HG02943 (cell line): ENCODE results near the gene BCL11B.
"Not testable (repeated sequence)": the region's sequence is repeated elsewhere in the genome, so short reads cannot be mapped to it uniquely, and the experiment has no call there.

ENCODE experiments used
- ATAC-seq: cut with Tn5 transposase; IDR thresholded peaks from one replicate; pipeline ENCODE4 v1.9.1; 2021; ENCODE audit warnings: mild to moderate bottlenecking, low read depth, moderate library complexity; ENCODE audit not compliant: unreplicated experiment

The BCL11B gene

DNA sequence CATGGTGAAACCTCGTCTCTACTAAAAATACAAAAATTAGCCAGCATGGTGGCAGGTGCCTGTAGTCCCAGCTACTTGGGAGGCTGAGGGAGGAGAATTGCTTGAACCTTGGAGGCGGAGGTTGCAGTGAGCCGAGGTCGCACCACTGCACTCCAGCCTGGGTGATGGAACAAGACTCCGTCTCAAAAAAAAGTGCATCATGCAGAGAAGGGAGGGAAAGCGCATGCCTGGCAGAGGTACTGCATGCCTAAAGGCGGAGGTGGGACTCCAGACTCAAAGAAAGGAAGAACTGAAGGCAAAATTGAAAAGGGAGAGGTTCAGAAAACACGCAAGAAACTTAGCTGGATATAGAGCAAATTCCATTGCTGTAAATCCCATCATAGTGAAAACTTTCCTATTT, 85.7 kb downstream of the BCL11B start:
- not testable (repeated sequence) for ATAC-seq

DNA sequence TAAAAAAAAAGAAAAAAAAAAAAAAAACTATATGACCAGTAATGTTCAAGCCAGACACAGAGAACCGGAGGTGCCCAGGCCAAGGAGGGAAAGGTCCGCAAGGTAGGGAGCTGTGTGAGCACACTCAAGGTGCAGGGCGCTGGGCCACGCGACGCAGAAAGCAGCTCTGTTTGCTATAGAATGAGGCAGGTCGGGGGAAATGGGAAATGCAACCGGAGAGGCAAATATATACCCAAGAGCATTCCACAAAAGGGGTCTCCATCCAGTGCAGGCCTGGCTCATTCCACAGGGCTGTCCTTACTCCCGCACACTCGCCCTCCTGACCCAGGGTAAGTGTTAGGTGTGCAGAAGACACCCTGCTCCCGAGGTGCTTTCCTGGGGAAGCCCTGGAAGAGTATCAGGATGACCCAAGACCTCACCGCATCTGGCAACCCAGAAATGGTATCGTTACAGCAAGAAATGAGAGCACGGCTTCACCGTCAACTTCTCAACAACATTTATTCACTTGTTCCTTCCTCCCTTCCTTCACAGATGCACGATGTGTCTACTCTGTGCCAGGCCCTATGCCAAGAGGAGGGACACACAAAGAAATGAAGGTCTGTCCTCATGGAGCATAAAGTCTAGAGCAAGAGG, 86.4 kb downstream of the BCL11B start:
- ATAC-seq: no peak

GRCh38 chr14:99183716-99184115, 88.3 kb downstream of the BCL11B start:
- no peak for ATAC-seq

- ATAC-seq: no peak
Observed at GRCh38 chr14:99183311-99183710, 88.7 kb downstream of the BCL11B start.

GRCh38 chr14:99182548-99183250, 89.3 kb downstream of the BCL11B start:
- ATAC-seq: no peak

DNA sequence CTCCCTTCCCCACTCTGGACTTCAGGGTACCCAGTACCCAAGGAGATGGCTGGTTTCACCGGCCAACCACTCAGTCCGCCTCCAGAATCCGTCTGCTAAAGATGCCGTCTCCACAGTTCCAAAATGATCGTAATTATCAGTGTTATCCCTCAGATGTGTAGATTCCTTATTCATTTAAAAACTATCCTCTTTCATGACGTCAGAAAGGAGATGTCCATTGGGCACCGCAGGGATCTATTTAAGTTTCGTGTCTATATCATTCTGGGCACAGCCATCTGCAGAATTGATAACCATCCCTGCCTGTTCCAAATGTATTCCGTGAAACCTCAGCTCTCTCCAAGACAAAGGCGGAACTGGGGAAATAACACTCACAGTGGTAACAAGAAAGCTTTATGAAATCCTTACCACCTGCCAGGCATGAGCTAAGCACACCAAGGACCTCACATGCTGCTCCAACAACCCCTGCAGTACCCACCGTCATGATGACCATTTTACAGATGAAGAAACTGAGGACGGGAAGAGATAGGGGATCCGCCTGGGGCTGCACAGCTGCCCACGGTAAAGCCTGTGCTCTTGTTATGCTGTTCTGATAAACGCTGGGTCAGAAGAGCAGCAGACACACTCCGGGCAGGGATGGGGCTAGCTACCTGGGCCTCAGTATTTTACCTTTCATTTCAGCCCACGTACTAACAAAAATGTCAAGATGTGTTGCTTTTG, 90.0 kb downstream of the BCL11B start:
- ATAC-seq: no peak

DNA sequence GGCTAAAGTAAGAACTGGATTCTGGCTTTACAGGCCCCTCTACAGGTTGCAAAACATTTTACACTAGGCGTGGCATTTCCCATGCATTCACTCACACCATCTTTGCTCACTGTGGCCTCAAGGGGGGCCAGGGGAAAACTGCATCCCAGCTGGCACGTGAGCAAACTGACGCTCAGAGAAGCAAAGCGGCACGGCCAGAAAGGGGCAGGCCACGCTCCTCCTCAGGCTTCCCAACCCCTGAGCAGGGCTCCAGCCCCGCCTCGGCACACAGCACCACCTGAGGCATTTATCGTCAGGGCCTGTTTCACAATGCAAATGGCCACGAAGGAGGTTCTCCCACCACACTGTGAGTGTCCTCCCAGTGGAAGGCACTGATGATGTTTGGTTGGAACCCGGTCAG, 90.8 kb downstream of the BCL11B start:
- ATAC-seq: no peak

DNA sequence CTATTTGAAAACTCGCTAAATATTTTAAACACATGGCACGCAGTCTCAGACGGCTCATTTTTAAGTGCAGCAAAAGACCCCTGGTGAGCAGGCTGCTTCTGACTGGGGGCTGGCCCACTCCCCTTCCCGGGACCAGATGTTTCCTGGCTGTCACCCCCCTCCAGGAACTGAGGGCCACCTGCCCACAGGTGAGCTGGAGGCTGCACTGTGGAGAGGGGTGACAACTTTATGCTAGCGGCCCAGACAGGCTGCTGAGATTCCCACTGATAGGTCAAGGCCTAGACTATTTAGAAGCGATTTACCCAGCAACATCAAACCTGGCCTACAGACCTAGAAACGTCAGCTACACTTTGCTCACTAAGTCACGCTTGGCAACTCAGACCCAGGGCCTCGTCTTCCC, 92.1 kb downstream of the BCL11B start:
- ATAC-seq: no peak

GRCh38 chr14:99179506-99179905, 92.5 kb downstream of the BCL11B start:
- no peak for ATAC-seq

DNA sequence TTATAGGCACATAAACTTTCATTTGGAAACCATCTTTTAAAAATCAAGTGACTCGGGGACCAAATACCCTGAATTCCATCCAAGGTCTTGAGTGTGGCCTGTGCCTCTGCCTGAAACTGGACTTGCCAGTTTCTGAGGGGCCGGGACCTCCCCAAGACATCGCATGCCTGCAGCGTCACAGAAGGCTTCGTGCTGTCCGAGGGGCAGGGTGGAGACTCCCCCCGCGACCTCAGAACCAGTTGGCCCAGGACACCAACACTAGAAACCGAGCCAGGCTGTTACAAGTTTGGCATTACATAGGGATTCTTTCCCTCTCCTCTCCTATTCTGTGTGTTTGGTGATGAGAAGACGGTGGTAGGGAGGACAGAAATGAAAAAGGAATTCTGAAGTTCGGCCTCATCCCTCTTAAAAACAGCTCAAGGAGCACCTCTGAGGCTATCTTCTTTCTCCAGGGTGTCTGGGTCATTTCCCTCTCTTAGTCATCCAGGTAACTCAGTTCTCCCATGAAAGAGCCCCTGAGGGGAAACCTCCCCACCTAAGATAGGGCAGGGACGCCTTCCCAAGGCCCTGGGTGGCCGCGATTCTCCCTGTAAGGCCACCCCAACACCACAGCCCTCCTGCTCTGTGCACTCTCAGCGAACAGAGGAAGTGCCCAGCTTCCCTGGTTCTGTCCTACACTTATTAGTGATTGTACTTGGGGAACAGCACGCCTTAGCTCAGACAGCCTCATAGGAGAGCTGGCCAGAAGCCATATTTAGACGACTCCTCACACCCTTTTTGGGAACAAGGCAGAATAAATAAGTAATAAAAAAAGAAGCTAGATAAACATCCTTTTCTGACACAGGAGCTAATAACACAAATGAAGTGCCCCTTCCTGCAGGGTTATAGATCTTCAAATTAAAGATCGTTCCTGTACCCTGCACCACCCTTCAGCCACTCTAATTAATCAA, 93.8 kb downstream of the BCL11B start:
- ATAC-seq: no peak

DNA sequence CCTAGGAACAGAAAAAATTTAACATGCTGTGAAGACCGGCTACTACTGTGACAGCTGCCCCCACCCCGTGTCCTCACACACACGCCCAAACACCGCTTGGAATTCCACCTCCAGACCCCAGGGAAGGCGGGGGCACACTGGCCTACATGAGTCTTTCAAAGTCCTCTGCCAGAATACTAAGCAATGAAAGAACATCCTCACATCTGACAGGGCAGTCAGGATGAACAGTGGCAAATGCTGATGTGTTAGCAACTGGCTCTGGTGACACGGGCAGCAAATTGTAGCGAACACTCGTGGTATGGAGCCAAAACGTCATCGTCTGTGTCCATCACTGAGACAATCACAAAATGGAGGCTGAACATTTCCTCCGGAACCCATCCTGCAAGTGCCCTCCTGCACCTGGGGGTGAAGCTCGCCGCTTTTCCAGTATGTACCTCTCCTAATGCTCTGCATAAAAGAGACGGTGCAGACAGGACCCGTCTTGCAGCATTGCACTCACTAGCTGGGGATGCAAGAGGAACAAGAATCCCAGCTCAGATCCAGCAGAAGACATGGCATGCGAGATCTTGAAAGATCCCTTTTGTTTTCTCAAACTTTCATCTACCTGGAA, 94.8 kb downstream of the BCL11B start:
- ATAC-seq: no peak

DNA sequence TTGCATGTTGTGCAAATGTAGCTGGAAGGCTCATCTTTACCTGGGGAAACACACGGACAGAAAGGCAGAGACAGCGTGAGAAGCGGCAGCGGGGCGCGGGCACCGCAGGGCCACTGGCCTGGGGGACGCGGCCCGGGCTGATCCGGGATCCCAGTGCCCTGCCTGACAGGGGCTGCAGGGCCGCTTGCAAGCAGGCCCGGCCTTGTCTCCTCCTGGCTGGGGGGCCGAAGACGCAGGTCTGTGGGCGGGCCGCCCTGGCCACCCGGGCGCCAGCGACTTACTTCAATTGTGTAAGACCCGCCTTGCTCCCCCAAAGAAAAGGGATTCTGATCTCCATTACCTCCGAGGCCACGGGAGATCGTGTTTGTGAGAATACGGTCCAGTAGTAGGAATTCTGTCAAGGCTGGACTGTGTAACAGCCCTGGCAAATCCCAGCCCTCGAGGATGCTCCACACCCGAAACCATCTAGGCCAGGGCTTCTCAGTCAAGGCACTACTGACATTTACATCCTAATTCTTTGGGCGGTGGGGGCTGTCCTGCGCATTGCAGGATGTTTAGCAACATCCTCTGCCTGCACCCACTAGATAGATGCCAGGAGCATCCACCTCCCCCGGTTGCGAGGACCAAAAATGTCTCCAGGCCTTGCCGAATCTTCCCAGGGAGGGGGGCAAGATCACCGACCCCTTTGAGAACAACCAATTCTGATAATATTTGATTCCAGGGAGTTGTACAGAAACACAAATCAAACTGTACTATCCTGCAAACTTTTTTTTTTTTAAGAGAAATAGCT, 95.6 kb downstream of the BCL11B start:
- ATAC-seq: no peak

DNA sequence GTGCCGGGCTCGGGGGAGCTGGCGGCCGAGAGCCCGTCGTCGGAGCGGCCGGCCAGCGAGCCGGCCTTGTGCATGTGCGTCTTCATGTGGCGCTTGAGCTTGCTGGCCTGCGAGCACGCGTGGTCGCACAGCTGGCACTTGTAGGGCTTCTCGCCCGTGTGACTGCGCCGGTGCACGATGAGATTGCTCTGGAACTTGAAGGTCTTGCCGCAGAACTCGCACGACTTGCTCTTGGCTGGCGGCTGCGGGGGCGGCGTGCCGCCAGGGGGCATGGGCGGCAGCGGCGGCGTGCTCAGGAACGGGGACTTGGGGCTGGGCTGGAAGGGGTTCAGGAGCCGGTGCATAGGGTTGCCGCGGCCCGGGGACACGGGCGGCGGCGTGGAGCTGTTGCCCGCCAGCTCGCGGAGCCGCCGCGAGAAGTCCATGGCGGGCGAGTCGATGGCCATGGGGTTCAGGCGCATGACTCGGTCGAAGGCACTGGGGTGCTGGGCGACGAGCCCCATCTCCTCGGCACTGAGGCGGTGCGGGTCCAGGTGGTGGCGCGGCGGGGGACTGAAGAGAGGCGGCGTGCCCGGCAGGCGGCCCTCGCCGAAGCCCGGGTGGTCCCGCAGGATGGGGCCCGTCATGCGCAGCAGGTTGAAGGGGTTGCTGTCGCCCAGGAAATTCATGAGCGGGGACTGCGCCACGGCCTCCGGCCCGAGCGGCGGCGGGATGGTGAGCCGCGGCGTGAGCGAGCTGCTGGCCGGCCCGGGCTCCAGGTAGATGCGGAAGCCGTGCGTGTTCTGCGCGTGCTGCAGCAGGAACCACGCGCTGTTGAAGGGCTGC, 96.5 kb downstream of the BCL11B start:
- no peak for ATAC-seq

DNA sequence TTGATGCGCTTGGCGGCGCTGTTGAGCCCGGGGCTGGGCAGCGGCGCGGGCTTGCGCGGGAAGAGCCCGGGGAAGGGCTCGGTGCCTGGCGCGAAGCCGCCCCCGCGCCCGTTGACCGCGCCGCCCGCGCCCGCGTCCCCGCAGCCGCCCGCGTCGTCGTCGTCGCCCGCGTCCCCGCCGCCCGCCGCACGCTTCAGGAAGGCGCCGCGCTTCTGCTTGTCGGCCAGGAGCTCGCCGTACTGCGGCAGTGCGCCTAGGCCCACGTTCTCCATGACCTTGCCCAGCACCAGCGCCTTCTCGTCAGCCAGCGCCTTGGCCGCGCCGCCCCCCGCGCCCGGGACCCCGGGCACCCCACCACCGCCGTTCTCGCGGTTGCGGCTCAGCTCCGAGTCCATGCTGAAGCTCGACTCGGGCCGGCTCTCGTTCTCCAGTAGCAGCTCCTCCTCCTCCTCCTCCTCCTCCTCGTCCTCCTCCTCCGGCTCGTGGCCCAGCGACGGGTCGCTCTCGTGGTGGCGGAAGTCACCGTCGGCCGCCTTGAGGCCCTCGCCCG, 97.2 kb downstream of the BCL11B start:
- ATAC-seq: no peak

DNA sequence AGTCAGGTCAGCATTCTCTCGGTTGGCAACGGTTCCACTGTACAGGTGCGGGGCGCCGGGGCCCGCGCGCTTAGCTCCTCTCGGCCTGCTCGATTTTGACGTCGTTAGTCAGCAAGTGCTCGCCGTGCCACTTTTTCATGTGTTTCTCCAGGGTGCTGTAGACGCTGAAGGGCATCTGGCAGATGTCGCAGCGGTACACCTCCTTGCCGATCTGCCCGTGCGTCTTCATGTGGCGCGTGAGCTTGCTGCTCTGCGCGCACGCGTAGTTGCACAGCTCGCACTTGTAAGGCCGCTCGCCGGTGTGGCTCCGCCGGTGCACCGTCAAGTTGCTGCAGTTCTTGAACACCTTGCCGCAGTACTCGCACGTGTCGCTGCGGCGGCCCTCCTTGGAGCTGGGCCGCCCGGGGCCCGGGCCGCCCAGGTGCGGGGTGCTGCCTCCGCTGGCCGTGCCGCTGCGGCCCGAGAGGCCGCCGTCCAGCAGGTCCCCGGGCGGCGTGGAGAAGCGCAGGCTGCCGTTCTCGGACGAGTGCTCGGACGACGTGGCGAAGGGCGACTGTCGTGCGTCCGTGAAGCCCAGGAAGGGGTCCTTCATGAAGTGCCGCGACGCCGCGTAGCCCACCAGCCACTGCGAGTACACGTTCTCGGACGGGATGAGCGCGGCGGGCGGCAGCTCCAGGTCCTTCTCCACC, 97.8 kb downstream of the BCL11B start:
- no peak for ATAC-seq

DNA sequence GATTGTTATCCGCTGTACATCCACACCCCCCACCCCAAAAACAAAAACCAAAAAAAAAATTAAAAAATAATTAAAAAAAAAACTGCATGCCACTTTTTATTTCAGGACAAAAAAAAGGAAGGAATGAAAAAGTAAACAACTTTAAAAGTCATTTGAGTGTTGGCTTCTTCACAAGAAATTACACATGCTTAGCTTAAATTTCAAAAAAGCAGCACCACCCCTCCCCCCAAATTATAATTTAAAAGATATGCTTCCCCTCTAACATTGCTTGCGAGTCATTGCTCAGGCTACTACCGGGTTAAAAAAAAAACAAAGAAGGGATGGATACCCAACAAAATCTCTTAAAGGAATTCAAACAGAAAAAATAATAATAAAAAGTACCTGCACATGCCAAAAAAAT, 98.5 kb downstream of the BCL11B start:
- ATAC-seq: no peak

DNA sequence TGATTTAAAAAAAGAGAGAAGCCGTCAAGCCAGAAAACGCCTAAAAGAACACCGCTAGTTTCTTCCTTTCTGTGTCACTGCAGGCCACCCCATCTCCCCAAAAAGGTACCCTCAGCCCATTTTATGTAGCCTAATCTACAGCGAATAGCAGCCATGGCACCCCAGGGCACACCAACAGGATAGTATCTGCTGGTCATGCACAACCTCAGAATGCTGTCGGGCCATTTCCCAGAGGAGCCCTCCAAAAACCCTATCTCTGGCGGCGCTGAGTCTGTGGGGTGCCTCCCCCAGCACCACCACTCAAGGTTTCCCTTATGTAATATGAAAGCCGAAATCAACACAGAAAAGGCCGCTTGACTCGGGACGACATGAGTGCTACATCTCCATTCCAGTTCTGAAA, 98.9 kb downstream of the BCL11B start:
- ATAC-seq: no peak

DNA sequence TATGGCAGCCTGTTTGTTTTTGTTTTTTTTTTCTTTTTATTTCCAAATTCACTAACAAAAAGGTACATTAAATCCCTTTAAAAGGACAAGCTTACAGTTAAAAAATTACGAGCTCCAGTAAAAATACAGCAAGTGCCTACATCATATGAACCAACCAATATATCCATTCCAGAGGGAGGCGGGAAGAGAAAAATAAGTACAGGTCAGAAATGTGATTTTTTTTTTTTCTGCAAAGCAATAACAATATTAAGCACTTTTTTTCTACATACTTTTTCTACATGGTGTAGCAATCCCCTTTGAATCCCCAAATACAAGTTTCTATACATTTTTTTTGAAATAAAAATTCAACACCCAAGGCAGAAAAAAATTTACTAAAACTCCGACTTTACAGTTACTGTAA, 100.6 kb downstream of the BCL11B start:
- ATAC-seq: no peak
